Adrenal gland (tissue), 5 donors: ENCODE measurements around the gene TMEM109.

Experiments
- CTCF ChIP-seq, 6 experiments: fragments of 450-650 bp in 4 of 6; fragments of 200-600 bp in 2 of 6; sonication (generic) in 1 of 6; IDR thresholded peaks; 1 replicate in 5 of 6; 2 replicates in 1 of 6; pipeline versions ENCODE4 v1.5.1 to v1.8.0; 2016 to 2021; ENCODE audit warnings: antibody characterized with exemption in 6 of 6, mild to moderate bottlenecking in 2 of 6, moderate library complexity in 1 of 6
- POLR2A ChIP-seq, 2 donors: fragments of 450-650 bp; IDR thresholded peaks; one replicate each; pipeline ENCODE4 v1.6.1; 2017; ENCODE audit warnings: antibody characterized with exemption in 2 of 2, mild to moderate bottlenecking in 2 of 2, moderate library complexity in 1 of 2
- donor health status: DM: no; HTN: no; CAD: no.

DNA sequence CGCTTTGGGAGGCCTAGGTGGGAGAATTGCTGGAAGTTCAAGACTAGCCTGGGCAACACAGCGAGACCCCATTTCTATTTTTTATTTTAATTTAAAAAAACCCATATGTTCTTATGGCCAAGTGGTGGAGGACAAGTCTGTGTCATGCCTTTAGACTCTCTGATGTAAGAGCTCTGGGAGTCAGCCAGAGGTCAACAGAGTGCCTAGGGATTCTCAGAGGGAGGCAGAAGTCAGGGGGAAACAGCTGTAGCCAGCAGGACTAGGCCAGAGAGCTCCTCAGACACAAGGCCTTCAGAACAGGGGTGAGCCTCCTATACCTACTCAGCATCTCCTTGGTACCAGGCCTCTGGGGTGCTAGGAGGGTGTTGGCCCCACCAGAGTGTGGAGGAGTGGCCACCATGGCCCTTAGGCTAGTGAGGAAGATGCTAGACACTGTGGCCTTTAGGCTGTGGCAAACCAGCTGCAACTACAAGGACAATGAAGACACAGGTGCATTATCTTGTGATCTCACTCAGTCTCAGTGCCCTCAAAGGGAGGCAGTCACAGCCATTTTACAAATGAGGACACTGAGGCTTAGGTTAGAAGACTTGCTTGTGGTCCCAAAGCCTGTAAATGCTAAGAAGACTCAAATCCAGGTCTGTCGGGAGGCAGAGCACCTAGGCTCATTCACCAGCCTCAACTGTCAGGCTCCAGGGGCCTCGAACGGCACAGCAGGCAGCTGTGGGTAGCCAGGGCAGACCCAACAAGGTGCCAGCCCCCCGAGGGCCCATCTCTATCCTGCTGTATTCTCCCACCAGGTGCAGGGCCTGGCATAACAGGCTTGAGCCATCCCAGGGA lies 41.6 kb upstream of the TMEM109 start:
- TF ChIP-seq POLR2A (IDR thresholded peaks at IDR 0.05) = no peak
- TF ChIP-seq CTCF (IDR thresholded peaks at IDR 0.05) = no peak
